Transverse colon (tissue), 4 donors: ENCODE measurements around the gene ASIC2. TPM values are rescaled to one million over a fixed set of nuclear protein-coding genes. Genes with fewer than 3 reads are reported as not detected.

ENCODE experiments used
- DNase-seq: peaks from one replicate; pipeline ENCODE4 v3.0.0-alpha.2; 2019
- H3K27ac ChIP-seq, 4 donors: fragments of 200-600 bp; sonication (generic); 2 replicates each; pipeline ENCODE4 v1.5.1; 2016 to 2018; ENCODE audit warnings: inconsistent platforms in 4 of 4
- H3K27me3 ChIP-seq: fragments of 200-600 bp; sonication (generic); 2 replicates; pipeline ENCODE4 v1.5.1; 2017; ENCODE audit warnings: inconsistent platforms
- H3K36me3 ChIP-seq, 4 donors: fragments of 200-600 bp; sonication (generic); 2 replicates each; pipeline ENCODE4 v1.5.1; 2017 to 2019; ENCODE audit warnings: inconsistent platforms in 4 of 4
- H3K4me1 ChIP-seq, 4 donors: fragments of 200-600 bp; sonication (generic); 2 replicates each; pipeline ENCODE4 v1.5.1; 2017 to 2020; ENCODE audit warnings: inconsistent platforms in 4 of 4
- H3K4me3 ChIP-seq, 4 donors: fragments of 200-600 bp; sonication (generic); 1 replicate in 1 of 4; 2 replicates in 3 of 4; pipeline versions ENCODE4 v1.5.1 to v1.6.1; 2017 to 2019; ENCODE audit warnings: inconsistent platforms in 4 of 4
- H3K9me3 ChIP-seq, 2 donors: fragments of 200-600 bp; sonication (generic); 2 replicates each; pipeline ENCODE4 v1.5.1; 2017 to 2019; ENCODE audit warnings: inconsistent platforms in 2 of 2
- CTCF ChIP-seq, 5 experiments: fragments of 200-600 bp in 3 of 5; fragments of 450-650 bp in 2 of 5; sonication (generic) in 3 of 5; IDR thresholded peaks; 1 replicate in 2 of 5; 2 replicates in 3 of 5; pipeline ENCODE4 v1.5.1; 2016 to 2017; ENCODE audit warnings: antibody characterized with exemption in 5 of 5, inconsistent platforms in 3 of 5, mild to moderate bottlenecking in 2 of 5, moderate library complexity in 1 of 5
- EP300 ChIP-seq: sonication (generic); formaldehyde crosslinking; IDR thresholded peaks from one replicate; pipeline ENCODE4 v1.6.1; 2017; ENCODE audit warnings: antibody characterized with exemption, low read depth
- POLR2A ChIP-seq: fragments of 450-650 bp; IDR thresholded peaks from one replicate; pipeline ENCODE4 v1.6.1; 2016; ENCODE audit warnings: antibody characterized with exemption, mild to moderate bottlenecking, moderate library complexity
- POLR2AphosphoS5 ChIP-seq, 3 donors: sonication (generic); formaldehyde crosslinking; IDR thresholded peaks; one replicate each; pipeline ENCODE4 v1.6.1; 2016; ENCODE audit warnings: antibody characterized with exemption in 3 of 3
- WGBS, 2 donors: methylation state at CpG; one replicate each; pipeline ENCODE4 v1.1.5; 2018; ENCODE audit warnings: low coverage in 1 of 2; 5-methylcytosine and 5-hydroxymethylcytosine counted together
- in situ Hi-C, 4 donors: fragments of 200-750 bp; cut with MboI; loops; one replicate each; pipeline versions ENCODE4 v1.15.0 to v1.15.1; 2017; ENCODE audit warnings: low sequenced_read_pairs in 3 of 4, low pct_ligation_motif_present in 1 of 4, low pct_unique_long_range_greater_than_20kb in 1 of 4
- intact Hi-C: fragments of 100-400 bp; cut with DNase I; formaldehyde crosslinking; loops from one replicate; pipeline ENCODE4 v1.15.1; 2023; ENCODE audit warnings: low total_unique reads
- total RNA-seq, 4 donors: library from RNA; depleted of rRNA; stranded (reverse); fragments of >200 nt; gene quantifications; one replicate each; pipeline ENCODE4 v1.1.0, GENCODE V29; 2016

Gene ASIC2
- total RNA-seq, 4 donors from 2014 or later: 0.16 to 0.55 TPM; not detected in 2

GRCh38 chr17:32980230-32980629 is 312.9 kb downstream of the ASIC2 start:
- intact Hi-C loops: no loop called here
- H3K27me3 ChIP-seq: no peaks in the 10 kb centered on the region
- H3K27ac ChIP-seq: no peak overlapping the region
- no peak for DNase-seq
- H3K4me1 ChIP-seq: peaks cover 0 to 12% (median 7%) of the 10 kb centered on the region in 4 donors
- H3K4me3 ChIP-seq: no peak overlapping the region
- in situ Hi-C loops: no loop called here
- WGBS, 2 donors: 73 to 74% methylated on average over 2 of the region's 2 CpGs
- TF ChIP-seq POLR2A (no peak), EP300 (no peak), CTCF (IDR thresholded peaks at IDR 0.05) (no peak), POLR2AphosphoS5 (IDR thresholded peaks at IDR 0.05) (no peak)
- H3K9me3 ChIP-seq: peaks cover 7% of the 10 kb centered on the region in 2 donors
- H3K36me3 ChIP-seq: no peaks in the 10 kb centered on the region

- Histone ChIP-seq H3K36me3 (no peaks in the 10 kb centered on the region), H3K9me3 (peaks cover 3 to 4% of the 10 kb centered on the region in 2 donors), H3K27ac (no peak overlapping the region), H3K4me3 (no peak overlapping the region), H3K4me1 (peaks cover 0 to 3% (median 0%) of the 10 kb centered on the region in 4 donors), H3K27me3 (no peaks in the 10 kb centered on the region)
- in situ Hi-C loops (no loop called here), intact Hi-C loops (no loop called here)
- WGBS, 2 donors: 90% methylated on average over 1 of the region's 1 CpG; no CpG with 5 or more reads in 1 of the 2 donors
- no peak for DNase-seq
- TF ChIP-seq EP300 (no peak), POLR2A (no peak), POLR2AphosphoS5 (IDR thresholded peaks at IDR 0.05) (no peak), CTCF (IDR thresholded peaks at IDR 0.05) (no peak)
These were observed 316.5 kb downstream of the ASIC2 start for GRCh38 chr17:32976605-32977004.

- WGBS, 2 donors: 71% methylated on average over 4 of the region's 4 CpGs; no CpG with 5 or more reads in 1 of the 2 donors
- H3K36me3 ChIP-seq: no peaks in the 10 kb centered on the region
- TF ChIP-seq POLR2A: no peak
- TF ChIP-seq POLR2AphosphoS5 (IDR thresholded peaks at IDR 0.05): no peak
- no peak for TF ChIP-seq EP300
- TF ChIP-seq CTCF (IDR thresholded peaks at IDR 0.05): no peak
- H3K4me1 ChIP-seq: peaks cover 0 to 3% (median 0%) of the 10 kb centered on the region in 4 donors
- no peak overlapping the region for H3K4me3 ChIP-seq
- no peaks in the 10 kb centered on the region for H3K9me3 ChIP-seq
- no peak overlapping the region for H3K27ac ChIP-seq
- no peak for DNase-seq
- intact Hi-C loops (no loop called here), in situ Hi-C loops (no loop called here)
- no peaks in the 10 kb centered on the region for H3K27me3 ChIP-seq
These were observed 317.0 kb downstream of the ASIC2 start for GRCh38 chr17:32976131-32976530.

GRCh38 chr17:32971171-32971570 is 321.9 kb downstream of the ASIC2 start:
- intact Hi-C loops: no loop called here
- H3K9me3 ChIP-seq: no peaks in the 10 kb centered on the region
- no peaks in the 10 kb centered on the region for H3K36me3 ChIP-seq
- TF ChIP-seq POLR2AphosphoS5 (IDR thresholded peaks at IDR 0.05) (no peak), EP300 (no peak), CTCF (IDR thresholded peaks at IDR 0.05) (no peak), POLR2A (no peak)
- H3K4me1 ChIP-seq: peaks cover 0 to 5% (median 4%) of the 10 kb centered on the region in 4 donors
- no peak overlapping the region for H3K4me3 ChIP-seq
- H3K27me3 ChIP-seq: no peaks in the 10 kb centered on the region
- H3K27ac ChIP-seq: no peak overlapping the region
- 35% methylated on average over 1 of the region's 1 CpG; no CpG with 5 or more reads in 1 of the 2 donors for WGBS, 2 donors
- in situ Hi-C loops: no loop called here
- DNase-seq: no peak
